K562 (cell line): ENCODE data around the gene SESN3. TPM values are rescaled to one million over a fixed set of nuclear protein-coding genes. Genes with fewer than 3 reads are reported as not detected.

Experiments
- ATAC-seq: fragments of 200-7000 bp; cut with Tn5 transposase; 3 replicates; pipeline ENCODE4 v1.9.1; 2020; ENCODE audit warnings: moderate library complexity
- BruUV-seq: library from RNA; stranded (reverse); fragments of 400-500 nt; replicated peaks from 2 replicates; lab custom pipeline; 2021; lab: Mats Ljungman, UMichigan
- CTCF ChIA-PET: fragments of 300-600 bp; formaldehyde crosslinking; extraction: SDS; loops from one replicate; lab custom pipeline; 2021; ENCODE audit warnings: low intra/inter-chr PET ratio; lab: Yijun Ruan, JAX
- POLR2A ChIA-PET: fragments of 300-600, 350-650 bp; sonication (Branson Sonifier 250); formaldehyde crosslinking; extraction: SDS; loops from one replicate; lab custom pipeline; 2021; ENCODE audit warnings: antibody characterized with exemption, inconsistent platforms; lab: Yijun Ruan, JAX
- DNase-seq, 4 experiments: peaks; one replicate each; pipeline versions ENCODE4 v3.0.0 to v3.0.0-alpha.2; 2011 to 2018; ENCODE audit warnings: low spot score in 3 of 4, mixed read lengths in 3 of 4; ENCODE audit errors: extremely low read depth in 1 of 4
- FAIRE-seq: peaks from 2 replicates; lab custom pipeline; 2011; peaks lifted over from hg19 to GRCh38; lab: Jason Lieb, UNC
- H2AFZ ChIP-seq: 2 replicates; pipeline ENCODE4 v1.6.0; 2011; ENCODE audit warnings: low read depth, low read length, control low read depth, inconsistent platforms
- H3K27ac ChIP-seq: fragments of 200-600 bp; 3 replicates; pipeline ENCODE4 v1.8.0; 2011; ENCODE audit warnings: low read depth, mild to moderate bottlenecking, control low read depth, inconsistent platforms, low read length, moderate library complexity, mixed read lengths; ENCODE audit errors: extremely low read depth
- H3K27me3 ChIP-seq, 2 experiments: fragments of 300-600 bp in 1 of 2; 2 replicates in 1 of 2; 3 replicates in 1 of 2; pipeline versions ENCODE4 v1.6.0 to v1.8.0; 2011; ENCODE audit warnings: inconsistent platforms in 2 of 2, low read length in 2 of 2, mild to moderate bottlenecking in 1 of 2, mixed read lengths in 1 of 2, moderate library complexity in 1 of 2; ENCODE audit not compliant: control insufficient read depth in 2 of 2, insufficient read depth in 2 of 2
- H3K36me3 ChIP-seq: fragments of 300-600 bp; 3 replicates; pipeline ENCODE4 v1.8.0; 2011; ENCODE audit warnings: mild to moderate bottlenecking, low read length, inconsistent platforms; ENCODE audit not compliant: control insufficient read depth, insufficient read depth
- H3K4me1 ChIP-seq, 2 experiments: fragments of 200-600 bp in 1 of 2; replicated peaks in 1 of 2; 2 replicates in 1 of 2; 3 replicates in 1 of 2; pipeline versions ENCODE4 v1.5.1 to v1.8.0; 2011; ENCODE audit warnings: inconsistent platforms in 2 of 2, low read length in 2 of 2, mild to moderate bottlenecking in 1 of 2, mixed read lengths in 1 of 2, moderate library complexity in 1 of 2; ENCODE audit not compliant: control insufficient read depth in 2 of 2, insufficient read depth in 2 of 2
- H3K4me2 ChIP-seq: 2 replicates; pipeline ENCODE4 v1.6.1; 2011; ENCODE audit warnings: low read length, control low read depth, inconsistent platforms, mixed read lengths; ENCODE audit not compliant: insufficient read depth
- H3K4me3 ChIP-seq: fragments of 200-600 bp; sonication (generic), shearing (Covaris generic); 2 replicates; pipeline ENCODE4 v1.5.1; 2016; ENCODE audit warnings: control low read depth, inconsistent platforms
- H3K79me2 ChIP-seq: fragments of 200-600 bp; 3 replicates; pipeline ENCODE4 v1.8.0; 2011; ENCODE audit warnings: low read length, inconsistent platforms; ENCODE audit not compliant: control insufficient read depth, insufficient read depth
- H3K9ac ChIP-seq, 2 experiments: 2 replicates each; pipeline versions ENCODE4 v1.6.0 to v1.6.1; 2011; ENCODE audit warnings: low read depth in 2 of 2, low read length in 2 of 2, control low read depth in 1 of 2, inconsistent platforms in 1 of 2, mild to moderate bottlenecking in 1 of 2, mixed read lengths in 1 of 2; ENCODE audit not compliant: insufficient read depth in 1 of 2
- H3K9me1 ChIP-seq: one replicate; pipeline ENCODE4 v1.6.0; 2011; ENCODE audit warnings: inconsistent platforms, mild to moderate bottlenecking, low read length, moderate library complexity; ENCODE audit not compliant: control insufficient read depth, insufficient read depth
- H3K9me3 ChIP-seq: replicated peaks from 2 replicates; pipeline ENCODE4 v1.5.1; 2011; ENCODE audit warnings: low read depth, low read length, inconsistent platforms; ENCODE audit not compliant: control insufficient read depth, insufficient read depth
- H4K20me1 ChIP-seq: replicated peaks from 2 replicates; pipeline ENCODE4 v1.6.1; 2011; ENCODE audit warnings: low read length, inconsistent platforms, mixed read lengths; ENCODE audit not compliant: control insufficient read depth, insufficient read depth
- ARID2 ChIP-seq: fragments of 450-650 bp; IDR thresholded peaks from 2 replicates; pipeline ENCODE4 v1.6.1; 2017; ENCODE audit warnings: antibody characterized with exemption, mild to moderate bottlenecking
- CLOCK ChIP-seq: fragments of 250-450 bp; sonication (Bioruptor Pico); IDR thresholded peaks from 2 replicates; pipeline ENCODE4 v1.4.0; 2020; ENCODE audit warnings: mild to moderate bottlenecking, moderate library complexity, borderline replicate concordance
- GATA2 ChIP-seq: sonication (generic); formaldehyde crosslinking; IDR thresholded peaks from 2 replicates; pipeline ENCODE4 v1.4.0; 2020; ENCODE audit warnings: mild to moderate bottlenecking, missing genetic modification reagents
- GTF3C2 ChIP-seq: IDR thresholded peaks from 3 replicates; pipeline ENCODE4 v1.6.1; 2011; ENCODE audit warnings: borderline replicate concordance, mild to moderate bottlenecking, moderate library complexity; ENCODE audit not compliant: insufficient read length; ENCODE audit errors: extremely low read depth
- HLTF ChIP-seq: fragments of 450-650 bp; IDR thresholded peaks from 2 replicates; pipeline ENCODE4 v1.6.1; 2016
- KDM4B ChIP-seq, 2 experiments: fragments of 450-650 bp in 1 of 2; sonication (generic) in 1 of 2; IDR thresholded peaks; 2 replicates each; pipeline ENCODE4 v1.6.1; 2016 to 2017; ENCODE audit warnings: borderline replicate concordance in 2 of 2, antibody characterized with exemption in 1 of 2, low read depth in 1 of 2, mild to moderate bottlenecking in 1 of 2
- MBD1 ChIP-seq: fragments of 250-450 bp; sonication (Bioruptor Pico); IDR thresholded peaks from 2 replicates; pipeline ENCODE4 v1.8.0; 2022; ENCODE audit warnings: inconsistent platforms
- RCOR1 ChIP-seq, 2 experiments: IDR thresholded peaks; 2 replicates each; pipeline ENCODE4 v1.6.1; 2012; ENCODE audit warnings: low read depth in 2 of 2, low read length in 2 of 2, borderline replicate concordance in 1 of 2, improper control_type of control experiment in 1 of 2
- SOX6 ChIP-seq: fragments of 450-650 bp; IDR thresholded peaks from 2 replicates; pipeline ENCODE4 v1.6.1; 2014; ENCODE audit warnings: mild to moderate bottlenecking
- SRSF9 ChIP-seq: fragments of 200-400 bp; formaldehyde crosslinking; IDR thresholded peaks from 2 replicates; pipeline ENCODE4 v1.6.1; 2017; ENCODE audit warnings: low read depth, low read length, borderline replicate concordance
- ZNF589 ChIP-seq: fragments of 200-800 bp; sonication (Bioruptor generic); IDR thresholded peaks from 2 replicates; pipeline ENCODE4 v1.6.1; 2016; ENCODE audit warnings: low read depth, missing genetic modification characterization, missing compliant biosample characterization
- ZNF766 ChIP-seq: fragments of 200-800 bp; sonication (Bioruptor generic); conservative IDR thresholded peaks from 2 replicates; pipeline ENCODE4 v1.6.1; 2016; ENCODE audit warnings: missing genetic modification characterization, missing compliant biosample characterization
- WGBS: fragments of 100-300 bp; shearing (Covaris generic); methylation state at CpG from one replicate; pipeline ENCODE4 v1.1.6; 2016; ENCODE audit warnings: low coverage, mixed read lengths; ENCODE audit not compliant: insufficient coverage; ENCODE audit errors: missing lambda C conversion rate; 5-methylcytosine and 5-hydroxymethylcytosine counted together
- in situ Hi-C: fragments of 300-500 bp; cut with MboI; formaldehyde crosslinking; loops from 4 replicates; pipeline ENCODE4 v1.15.0; 2018; ENCODE audit warnings: inconsistent platforms, mixed read lengths
- intact Hi-C: fragments of 100-400 bp; cut with micrococcal nuclease; formaldehyde crosslinking; loops from 2 replicates; pipeline ENCODE4 v1.14.2; 2022
- polyA plus RNA-seq, 8 experiments: library from polyadenylated mRNA; depleted of rRNA in 4 of 8; stranded (reverse) in 5 of 8; unstranded in 3 of 8; fragments of >200 nt; fragmentation: Nextera tagmentation in 2 of 8; fragmentation: Illumina TruSeq in 1 of 8; extraction: Ambion mirVana in 2 of 8; extraction: Trizol in 1 of 8; gene quantifications; 2 replicates each; pipeline versions ENCODE4 v1.2.1 to v1.2.3, GENCODE V29; 2011 to 2014; ENCODE audit warnings: inconsistent platforms in 1 of 8, missing spikeins in 1 of 8
- total RNA-seq, 7 experiments: library from RNA; depleted of rRNA in 6 of 7; stranded (reverse); fragments of >200 nt in 6 of 7; fragmentation: Illumina TruSeq in 2 of 7; extraction: Trizol in 2 of 7; gene quantifications; 2 replicates each; pipeline versions ENCODE4 v1.2.1 to v1.2.3, GENCODE V29; 2011 to 2021; ENCODE audit warnings: low replicate concordance in 1 of 7

The SESN3 gene
- total and polyA plus RNA-seq, 9 of the 15 experiments (the other 6 are each of a cell fraction or from before 2014, with no cell fraction given): 0.44 to 2.6 (median 1.5) TPM

DNA sequence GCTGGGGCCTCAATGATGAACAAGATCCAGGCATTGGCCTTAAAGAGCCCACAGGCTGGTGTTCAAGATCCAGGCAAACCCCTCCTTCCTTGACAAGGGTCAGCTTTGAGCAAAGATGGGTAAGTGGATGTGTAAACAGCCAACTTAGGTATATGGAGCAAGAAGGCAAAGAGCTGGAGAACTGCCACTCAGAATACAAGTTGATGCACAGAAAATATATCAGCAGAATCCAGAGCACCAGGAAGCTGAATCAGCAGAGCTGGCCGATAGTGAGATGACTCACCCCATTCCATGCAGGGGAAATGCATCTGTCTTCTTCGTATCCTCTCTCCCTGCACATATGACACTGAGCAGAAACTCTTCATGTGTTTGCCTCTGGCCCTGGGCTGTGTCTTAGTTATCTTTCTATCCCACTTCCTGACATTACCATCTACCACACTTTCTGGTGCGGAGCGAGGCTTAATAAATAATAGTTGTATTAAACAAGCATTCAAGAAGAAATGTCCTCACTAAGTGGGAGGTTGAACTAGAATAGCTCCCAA lies 83.6 kb downstream of the SESN3 start (continued):
- TF ChIP-seq GTF3C2 (no peak), GATA2 (CRISPR knock-in tag) (peak; percentile 66), RCOR1 (IDR thresholded peaks at IDR 0.05; ENCODE audit: borderline replicate concordance in 1 of 2, low read depth in 2 of 2, low read length in 2 of 2) (peak in 1 of 2 experiments; percentile 94; a peak in 2 of 4 replicates), SOX6 (peak; percentile 80), ARID2 (peak; percentile 53; the same call in 1 of the 2 replicates), ZNF766 (CRISPR knock-in tag) (peak; percentile 77; the same call in 1 of the 2 replicates)

DNA sequence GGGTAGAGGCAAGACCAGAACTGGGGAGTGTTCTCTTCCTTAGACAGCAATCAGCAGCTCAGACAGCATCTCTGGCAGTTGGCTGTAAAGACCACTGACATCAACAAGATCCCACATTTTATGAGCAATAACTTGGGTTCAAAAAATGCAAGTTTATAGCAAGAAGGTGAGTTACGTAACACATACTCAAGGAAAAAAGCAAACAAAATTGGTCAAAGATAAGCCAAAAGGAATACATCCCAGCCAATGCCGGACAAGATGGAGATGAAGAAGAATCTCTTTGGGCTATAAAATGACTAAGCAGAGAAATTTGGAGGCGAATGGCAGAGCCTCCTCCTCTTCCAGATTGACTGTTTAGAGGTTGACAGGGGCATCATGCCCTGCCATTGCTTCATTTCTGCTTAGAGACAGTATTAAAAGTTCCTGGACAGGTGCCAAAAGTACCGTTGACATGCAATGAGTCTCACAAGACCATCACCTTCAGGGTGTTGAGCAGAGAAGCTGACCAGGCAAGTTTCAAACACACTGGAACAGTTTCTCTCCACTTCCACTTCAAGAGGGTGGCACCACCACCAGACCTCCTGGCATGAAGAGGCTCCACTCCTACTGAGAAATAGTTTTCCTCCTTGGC lies 85.5 kb downstream of the SESN3 start:
- BruUV-seq: no TSS peak
- no peak overlapping the region; the same call in 2 of the 3 replicates for H3K27ac ChIP-seq
- ChIA-PET CTCF (no interaction called here), POLR2A (interaction anchor here (0.8 to 3.6 kb wide), 3 partner anchors 14 to 84 kb away, joined by 3 to 29 read pairs (median 3); partner anchors contain the start of gene SRSF8)
- H4K20me1 ChIP-seq: no peaks in the 10 kb centered on the region
- H3K4me1 ChIP-seq: peaks cover 34 to 77% of the 10 kb centered on the region in 2 experiments
- H3K9me1 ChIP-seq: no peaks in the 10 kb centered on the region
- H3K9ac ChIP-seq: no peak overlapping the region
- no peak for FAIRE-seq
- H3K36me3 ChIP-seq: no peaks in the 10 kb centered on the region
- no peaks in the 10 kb centered on the region; a peak in 1 of 5 replicates for H3K27me3 ChIP-seq
- H3K9me3 ChIP-seq: no peaks in the 10 kb centered on the region
- in situ Hi-C loops: loop anchor here (10.0 kb wide), 1 partner anchor 521 kb away; no protein-coding TSS in a partner anchor
- 56% methylated on average over 4 of the region's 4 CpGs for WGBS
- peak overlapping the region; percentile 80 for H2AFZ ChIP-seq
- no peaks in the 10 kb centered on the region for H3K79me2 ChIP-seq
- no peak for ATAC-seq
- no peak overlapping the region; the same call in 1 of the 2 replicates for H3K4me2 ChIP-seq
- no peak for DNase-seq
- intact Hi-C loops: loop anchor here (2.0 to 5.0 kb wide), 4 partner anchors 43 to 523 kb away; partner anchors contain the start of genes CWC15 and KDM4D
- no peak overlapping the region for H3K4me3 ChIP-seq
- TF ChIP-seq SRSF9: no peak
- no peak for TF ChIP-seq CLOCK (CRISPR knock-in tag)
- no peak for TF ChIP-seq ZNF589 (CRISPR knock-in tag)
- no peak for TF ChIP-seq MBD1 (CRISPR knock-in tag)
- TF ChIP-seq KDM4B (IDR thresholded peaks at IDR 0.05; ENCODE audit: borderline replicate concordance in 2 of 2, low read depth in 1 of 2): no peak
- TF ChIP-seq HLTF: no peak
